HCEC 1CT (cell line): ENCODE measurements around the gene RNF180.
"Not testable (repeated sequence)": the region's sequence is repeated elsewhere in the genome, so short reads cannot be mapped to it uniquely, and the experiment has no call there.

ENCODE experiments used
- DNase-seq: peaks from one replicate; pipeline ENCODE4 v3.0.0-alpha.2; 2017

Gene RNF180

DNA sequence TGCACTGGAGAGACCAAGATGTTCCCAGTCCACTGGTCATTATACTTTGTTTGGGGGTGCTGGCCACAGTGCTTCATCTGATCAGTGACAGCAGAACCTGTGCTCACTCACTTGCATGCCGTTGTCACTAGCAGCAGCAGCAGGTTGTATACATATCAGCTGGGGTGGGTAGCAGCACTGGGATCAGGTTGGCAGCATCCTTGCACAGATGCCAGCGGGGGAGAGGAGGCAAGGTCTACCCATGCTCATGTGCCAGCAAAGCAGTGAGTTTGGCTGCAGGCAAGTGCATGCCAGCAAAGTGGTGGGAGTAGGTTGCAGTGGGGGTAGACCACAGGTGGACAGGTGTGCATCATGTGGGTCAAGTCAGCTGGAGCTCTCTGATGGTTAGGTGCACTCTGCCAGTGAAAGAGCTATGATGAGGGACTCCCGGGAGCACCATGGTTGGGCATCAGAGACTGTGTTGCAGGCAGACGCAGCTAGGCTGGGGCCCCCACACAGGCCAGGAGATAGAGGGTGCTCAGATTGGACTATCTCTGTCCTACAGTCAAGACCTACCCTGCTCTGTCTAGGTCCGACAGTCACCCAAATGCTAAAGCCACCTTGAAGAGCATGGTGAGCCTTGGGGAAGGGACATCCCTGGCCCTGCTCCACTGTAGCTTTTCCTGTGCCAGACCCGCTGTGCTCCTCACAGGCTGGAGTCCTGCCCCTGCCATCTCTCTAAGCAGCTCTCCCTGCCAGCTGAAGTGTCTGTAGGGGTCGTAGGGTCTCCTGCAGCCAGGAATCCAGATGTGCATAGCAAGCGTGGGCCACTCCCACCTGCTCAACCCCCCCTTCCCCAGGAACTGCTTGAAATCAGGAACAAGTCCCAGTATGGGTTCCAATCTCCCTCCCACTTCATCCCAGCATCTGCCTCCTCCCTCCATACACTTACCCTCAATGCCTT is 119.8 kb downstream of the RNF180 start:
- DNase-seq, result no peak

DNA sequence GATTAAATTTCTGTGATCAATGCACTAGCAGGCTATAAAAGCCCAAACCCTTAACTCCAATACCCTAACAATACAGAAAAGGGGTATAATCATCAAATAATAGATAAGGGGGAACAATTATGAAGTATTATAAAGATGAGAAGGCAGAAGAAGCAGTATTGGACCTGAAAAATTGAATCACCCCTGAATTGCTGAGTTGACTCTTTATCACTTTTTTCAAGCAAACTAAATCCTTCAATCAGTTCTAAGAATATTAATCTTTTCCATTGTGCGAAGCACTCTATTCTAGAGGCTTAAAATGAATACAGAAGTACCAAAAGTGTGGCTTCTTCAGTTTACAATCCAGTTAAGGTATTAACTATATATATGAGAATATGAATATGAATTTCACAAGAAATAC is 120.7 kb downstream of the RNF180 start:
- no peak for DNase-seq

DNA sequence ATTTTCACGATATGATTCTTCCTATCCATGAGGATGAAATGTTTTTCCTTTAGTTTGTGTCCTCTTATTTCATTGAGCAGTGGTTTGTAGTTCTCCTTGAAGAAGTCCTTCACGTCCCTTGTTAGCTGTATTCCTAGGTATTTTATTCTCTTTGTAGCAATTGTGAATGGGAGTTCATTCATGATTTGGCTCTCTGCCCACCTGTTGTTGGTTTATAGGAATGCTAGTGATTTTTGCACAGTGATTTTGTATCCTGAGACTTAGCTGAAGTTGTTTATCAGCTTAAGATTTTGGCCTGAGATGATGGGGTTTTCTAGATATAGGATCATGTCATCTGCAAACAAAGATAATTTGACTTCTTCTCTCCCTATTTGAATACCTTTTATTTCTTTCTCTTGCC is 122.9 kb downstream of the RNF180 start:
- DNase-seq, result not testable (repeated sequence)

DNA sequence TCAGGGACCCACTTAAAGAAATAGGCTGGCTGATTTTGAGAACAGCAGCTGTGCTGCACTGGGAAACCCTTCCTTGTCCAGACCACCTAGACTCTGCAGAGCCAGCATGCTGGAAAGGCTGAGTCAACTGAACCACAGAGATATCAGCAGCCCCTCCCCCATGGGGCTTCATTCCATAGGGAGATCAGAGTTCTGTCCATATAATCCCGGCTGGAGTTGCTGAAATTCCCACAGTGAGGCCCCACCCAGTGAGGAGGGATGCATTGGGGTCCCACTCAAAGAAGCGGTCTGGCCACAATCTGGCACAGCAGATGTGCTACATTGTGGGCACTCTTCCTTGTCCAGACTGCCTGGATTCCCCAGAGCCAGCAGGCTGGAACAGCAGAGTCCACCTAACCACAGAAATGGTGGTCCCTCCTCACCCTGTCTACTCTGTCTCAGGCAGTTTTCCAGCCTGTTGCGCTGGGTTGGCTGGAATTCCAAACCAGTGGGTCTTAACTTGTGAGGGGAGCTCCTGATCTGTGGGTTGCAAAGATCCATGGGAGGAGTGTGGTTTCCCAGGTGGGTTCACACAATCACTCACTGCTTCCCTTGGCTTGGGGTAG is 127.1 kb downstream of the RNF180 start:
- DNase-seq, result no peak

DNA sequence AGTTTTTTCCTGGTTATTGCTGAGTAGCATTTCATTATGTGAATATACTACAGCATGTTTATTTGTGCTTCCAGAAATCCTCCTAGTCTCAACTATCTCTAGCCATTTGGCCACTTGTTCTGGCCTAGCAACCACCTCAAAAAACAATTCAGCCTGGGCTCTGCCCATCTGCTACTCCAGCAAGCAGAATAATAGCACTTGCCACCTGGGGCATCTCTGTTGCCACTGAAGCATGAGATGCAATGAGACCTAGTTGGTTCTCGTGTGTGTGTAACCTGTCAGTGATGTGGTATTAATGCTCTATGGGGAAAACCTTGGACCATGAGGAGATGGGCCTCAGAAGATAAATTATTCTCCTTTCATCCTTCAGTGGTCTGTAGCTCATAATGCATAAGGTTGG is 129.5 kb downstream of the RNF180 start:
- no peak for DNase-seq

DNA sequence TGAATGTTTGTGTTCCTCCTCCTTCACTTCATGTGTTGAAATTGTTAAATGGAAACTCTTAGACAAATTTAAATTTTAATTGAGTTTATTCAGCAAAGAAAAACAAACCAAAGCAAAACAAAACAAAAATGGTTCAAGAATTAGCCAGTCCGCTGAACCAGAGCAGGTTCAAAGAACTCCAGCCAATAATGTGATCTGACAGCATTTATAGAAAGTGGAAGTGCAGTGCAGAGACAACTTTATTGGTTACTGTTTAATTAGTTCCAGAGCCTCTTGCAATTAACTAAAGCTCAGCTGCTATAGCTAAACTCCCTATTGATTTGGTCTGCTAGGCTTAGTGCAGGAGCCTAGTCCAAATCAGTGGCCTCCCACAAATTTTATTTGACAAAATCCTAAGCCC is 132.9 kb downstream of the RNF180 start:
- no peak for DNase-seq

DNA sequence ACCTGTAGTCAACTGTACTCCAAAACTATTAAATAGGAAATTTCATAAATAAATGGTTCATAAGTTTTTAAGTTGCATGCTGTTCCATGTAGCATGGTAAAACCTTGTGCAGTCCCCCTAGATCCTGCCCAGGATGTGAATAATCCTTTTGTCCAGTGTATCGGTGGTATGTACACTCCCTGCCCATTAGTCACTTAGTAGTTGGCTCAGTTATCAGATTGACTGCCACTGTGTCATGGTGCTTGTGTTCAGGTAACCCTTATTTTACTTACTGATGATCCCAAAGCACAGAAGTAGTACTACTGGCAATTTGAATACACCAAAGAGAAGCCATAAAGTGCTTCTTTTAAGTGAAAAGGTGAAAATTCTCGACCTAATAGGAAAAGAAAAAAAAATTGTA is 134.2 kb downstream of the RNF180 start:
- no peak for DNase-seq

DNA sequence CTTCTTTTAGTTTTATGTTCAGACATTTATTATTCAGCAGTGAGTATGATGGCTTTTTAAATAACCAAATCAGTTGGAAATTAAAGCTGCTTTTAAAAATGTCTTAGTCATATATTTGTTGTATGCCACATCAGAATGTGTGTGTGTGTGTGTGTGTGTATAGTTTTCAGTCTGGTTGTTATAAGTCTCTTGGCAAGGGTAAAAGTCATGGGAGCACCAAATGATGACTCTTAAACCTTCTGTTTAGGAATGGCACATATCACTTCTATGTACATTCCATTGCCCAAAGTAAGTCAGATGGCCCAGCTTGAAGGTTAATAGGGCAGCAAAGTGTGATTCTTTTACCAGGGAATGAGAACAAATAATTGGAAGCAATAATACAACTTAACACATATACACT is 135.9 kb downstream of the RNF180 start:
- DNase-seq, result no peak

DNA sequence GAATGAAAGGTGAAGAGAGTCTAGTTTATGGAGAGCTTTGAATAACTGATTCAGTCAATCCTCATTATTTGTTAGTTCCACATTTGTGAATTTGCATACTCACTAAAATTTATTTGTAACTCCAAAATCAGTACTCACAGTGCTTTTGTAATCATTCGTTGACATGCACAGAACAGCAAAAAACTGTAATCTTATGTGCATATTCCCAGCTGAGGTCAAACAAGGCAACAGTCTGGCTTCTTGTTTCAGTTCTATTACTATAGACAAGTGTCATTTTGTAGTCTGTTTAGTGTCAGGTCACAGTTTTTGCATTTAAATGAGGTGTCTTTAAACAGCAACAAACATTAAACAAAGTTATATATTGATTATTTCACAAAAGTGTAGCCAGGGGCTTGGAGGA is 142.5 kb downstream of the RNF180 start:
- DNase-seq, result no peak

DNA sequence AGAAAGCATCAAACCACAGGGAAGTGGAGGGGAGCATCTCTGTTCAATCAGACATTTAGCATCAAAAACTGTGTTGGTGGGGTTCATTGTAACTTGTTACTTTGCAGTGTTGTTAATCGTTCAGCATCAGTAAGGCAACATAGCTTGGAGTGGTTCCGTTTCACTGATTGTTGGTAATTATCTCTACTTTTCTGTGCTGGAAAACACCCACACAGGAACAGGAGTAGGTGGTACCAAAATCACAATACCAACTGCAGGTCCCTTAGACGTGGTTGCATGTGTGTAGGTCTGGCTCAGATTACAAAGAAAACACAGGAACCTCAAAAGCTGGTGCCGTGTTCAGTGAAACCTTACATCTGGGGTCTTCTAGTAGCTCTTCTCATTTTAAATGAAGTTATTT is 146.8 kb downstream of the RNF180 start:
- no peak for DNase-seq

DNA sequence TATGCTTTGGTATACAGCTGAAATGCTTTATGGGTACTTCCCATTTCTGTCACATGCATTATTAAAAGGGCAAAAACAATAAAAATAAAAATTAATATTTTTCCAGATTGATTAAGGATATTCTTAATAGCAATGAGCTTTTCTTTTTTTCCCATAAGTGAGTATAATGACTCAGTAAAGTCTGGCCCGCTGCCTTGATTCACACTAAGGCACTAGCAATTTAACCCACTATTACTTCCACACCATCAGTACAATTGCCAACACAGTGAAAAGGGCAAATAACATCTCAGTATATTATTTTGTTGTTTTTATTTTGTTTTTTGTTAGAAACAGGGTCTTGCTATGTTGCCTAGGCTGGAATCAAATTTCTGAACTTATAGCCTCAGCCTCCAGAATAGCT is 150.1 kb downstream of the RNF180 start:
- DNase-seq, result no peak

DNA sequence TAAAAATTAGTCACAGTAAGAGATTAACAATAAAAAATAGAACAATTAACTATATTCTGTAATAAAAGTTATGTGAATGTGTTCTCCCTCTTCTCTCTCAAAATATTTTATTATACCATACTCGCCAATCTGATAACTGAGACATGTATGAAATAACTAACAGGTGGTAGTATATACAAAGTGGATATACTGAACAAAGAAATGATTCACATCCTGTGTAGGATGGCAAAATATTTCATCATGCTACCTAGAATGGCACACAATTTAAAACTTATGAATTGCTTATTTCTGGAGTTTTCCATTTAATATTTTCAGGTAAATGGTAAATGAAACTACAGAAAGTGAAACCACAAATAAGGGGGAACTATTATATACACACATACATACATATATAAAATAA is 152.5 kb downstream of the RNF180 start:
- DNase-seq, result no peak

DNA sequence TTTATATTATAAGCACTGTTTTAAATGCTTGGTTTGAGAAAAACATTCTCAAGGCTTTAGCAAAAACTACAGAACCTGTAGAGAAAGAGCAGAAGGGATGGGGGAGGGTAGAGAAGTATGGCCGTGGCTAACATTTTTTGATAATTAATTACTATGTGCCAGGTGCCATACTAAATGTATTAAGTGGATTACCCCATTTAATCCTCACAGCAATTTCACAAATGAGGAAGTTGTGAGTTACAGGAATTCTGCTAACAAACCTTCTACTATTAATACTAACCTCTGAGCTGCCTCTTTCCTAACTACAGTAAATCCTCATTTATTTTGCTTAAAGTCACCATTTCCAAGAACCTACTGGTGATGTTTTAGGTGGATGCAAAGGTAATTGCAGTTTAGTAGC is 157.9 kb downstream of the RNF180 start:
- DNase-seq, result no peak

DNA sequence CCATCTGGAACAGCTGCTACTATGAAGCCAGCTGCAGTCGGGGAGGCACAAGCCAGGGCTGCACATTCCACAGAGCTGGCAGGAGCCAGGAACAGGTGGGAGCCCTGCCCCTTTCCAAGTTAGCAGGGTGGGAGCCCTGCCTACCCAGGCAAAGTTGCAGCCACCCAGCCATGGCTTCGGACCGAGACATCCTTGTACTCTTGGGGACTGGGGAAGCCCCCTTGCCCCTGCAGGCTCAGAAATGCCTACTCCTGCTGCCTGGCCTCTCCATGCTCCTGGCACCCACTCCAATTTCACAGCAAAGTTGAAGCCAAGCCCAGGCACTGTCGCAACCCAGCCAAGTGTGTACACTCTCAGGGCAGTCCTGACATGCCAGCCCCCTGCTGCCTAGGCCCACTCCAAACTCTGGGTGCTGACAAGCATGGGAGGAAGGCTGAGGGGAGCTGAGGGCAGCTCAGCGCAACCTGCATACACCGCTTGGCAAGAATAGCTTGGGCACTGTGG is 165.1 kb downstream of the RNF180 start:
- no peak for DNase-seq

DNA sequence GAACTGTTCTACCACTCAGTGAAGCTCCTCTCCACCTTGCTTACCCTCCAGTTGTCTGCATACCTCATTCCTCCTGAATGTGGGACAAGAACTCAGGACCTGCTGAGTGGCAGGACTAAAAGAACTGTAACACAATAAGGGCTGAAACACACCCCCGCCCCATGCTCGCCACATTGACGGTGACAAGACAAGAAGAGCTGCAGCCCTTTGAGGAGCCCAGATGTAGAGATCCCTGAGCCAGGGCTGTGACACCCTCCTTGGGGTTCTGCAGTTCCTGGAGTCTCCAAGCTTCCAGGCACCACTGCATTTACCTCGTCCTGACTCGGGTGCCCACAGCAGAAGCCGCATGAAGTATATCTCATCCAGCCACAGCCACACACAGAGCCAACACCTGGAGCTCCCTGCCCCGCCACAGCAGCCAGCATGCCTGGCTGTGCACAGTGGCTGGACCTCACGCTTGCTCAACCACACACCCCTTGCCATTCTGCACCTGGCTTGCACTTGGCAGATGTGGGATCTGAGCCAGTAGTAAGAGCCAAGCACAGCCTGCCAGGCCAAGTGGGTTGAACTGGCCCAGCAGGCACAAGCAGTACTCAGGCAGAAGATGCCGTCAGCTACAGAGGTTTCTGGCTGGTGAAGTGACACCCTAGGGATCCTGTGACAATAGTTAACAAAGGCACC is 166.1 kb downstream of the RNF180 start:
- no peak for DNase-seq

DNA sequence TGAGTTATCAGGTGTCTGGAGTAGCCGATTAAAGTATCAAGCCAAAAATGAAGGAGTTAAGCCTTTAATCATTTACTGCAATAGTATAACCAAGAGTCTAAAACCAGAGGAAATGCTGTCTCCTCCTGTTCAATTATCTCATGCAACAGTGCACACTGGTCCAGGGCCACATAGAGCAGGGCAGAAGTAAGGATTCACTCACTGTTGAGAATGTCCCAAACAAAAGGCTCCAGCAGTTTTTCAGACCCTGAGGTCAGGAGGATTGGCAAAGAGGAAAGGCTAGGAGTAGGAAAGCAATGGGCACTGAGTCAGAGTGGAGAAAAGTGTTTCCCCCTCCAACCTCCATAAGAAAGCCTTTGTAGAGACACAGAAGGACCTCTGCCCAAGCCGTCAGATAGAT is 168.2 kb downstream of the RNF180 start:
- DNase-seq, result no peak

DNA sequence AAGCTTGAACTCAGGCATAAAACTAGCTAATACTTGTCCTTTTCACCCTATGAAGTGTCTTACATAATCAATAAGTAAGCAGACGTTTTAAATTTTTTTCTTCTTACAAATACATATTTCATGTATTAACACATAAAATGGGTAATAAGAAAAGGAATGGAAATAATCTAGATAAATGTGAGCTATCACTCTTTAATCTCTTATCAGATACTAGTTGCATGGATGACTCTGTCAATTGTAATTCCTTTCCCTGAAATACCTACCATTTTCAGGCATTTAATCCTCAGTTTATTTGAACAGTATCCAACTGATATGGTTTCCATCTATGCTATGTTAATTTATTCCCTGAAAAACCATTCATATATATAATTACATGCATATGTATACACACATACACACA is 174.1 kb downstream of the RNF180 start:
- DNase-seq, result no peak

DNA sequence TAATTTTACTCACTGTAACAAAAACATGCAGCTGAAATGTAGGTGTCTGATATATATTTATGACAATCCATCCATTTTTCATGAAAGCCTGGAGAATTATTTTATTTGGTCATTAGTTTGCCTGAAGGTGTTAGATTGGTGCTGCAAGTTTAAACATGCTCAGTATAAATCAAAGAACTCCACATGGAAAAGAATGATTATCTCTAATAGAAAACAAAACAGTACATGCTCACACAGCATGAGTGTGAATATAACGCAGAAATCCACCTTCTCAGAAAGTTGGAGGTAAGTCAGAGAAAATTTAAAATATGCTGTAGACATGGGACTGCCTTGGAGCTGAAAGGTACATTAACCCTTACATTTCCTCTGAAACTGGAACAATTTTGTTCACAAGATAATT is 174.7 kb downstream of the RNF180 start:
- no peak for DNase-seq

DNA sequence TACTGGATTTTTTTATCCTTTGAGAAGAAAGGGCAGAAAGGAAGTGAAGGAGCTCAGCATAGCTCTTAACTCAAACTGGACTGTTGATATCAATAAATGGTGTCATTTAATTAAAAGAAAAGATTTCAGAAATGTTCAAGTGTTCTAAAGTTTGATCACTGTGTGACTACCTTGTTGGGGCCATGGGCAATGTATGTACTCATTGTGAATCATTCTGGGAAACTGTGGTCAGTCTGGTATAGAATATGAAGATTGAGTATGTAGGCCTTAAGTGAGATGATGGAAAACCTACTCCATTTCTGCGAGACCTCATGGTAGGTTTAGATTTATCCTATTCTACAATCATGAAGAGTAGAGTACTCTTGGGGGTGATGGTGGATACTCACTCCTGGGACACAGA is 175.7 kb downstream of the RNF180 start:
- no peak for DNase-seq

DNA sequence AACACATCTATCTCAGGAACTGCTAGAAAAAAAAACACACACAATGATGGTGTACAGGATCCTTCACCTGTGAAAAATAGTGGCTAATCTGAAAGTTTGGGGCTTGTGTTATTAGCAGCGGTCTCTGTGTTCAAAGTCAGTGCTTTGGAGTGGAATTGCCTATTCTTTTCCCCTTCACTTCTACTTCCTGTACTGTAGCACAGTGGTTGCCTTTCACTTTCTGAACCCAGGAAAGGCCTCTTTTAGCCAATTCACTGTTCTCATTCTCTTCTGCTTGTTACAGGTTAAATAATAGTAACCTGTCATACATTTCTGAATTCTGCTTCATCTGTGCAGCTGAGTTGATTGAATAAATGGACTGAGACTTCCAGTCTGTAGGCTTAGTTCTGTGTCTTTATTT is 178.9 kb downstream of the RNF180 start:
- DNase-seq, result no peak

DNA sequence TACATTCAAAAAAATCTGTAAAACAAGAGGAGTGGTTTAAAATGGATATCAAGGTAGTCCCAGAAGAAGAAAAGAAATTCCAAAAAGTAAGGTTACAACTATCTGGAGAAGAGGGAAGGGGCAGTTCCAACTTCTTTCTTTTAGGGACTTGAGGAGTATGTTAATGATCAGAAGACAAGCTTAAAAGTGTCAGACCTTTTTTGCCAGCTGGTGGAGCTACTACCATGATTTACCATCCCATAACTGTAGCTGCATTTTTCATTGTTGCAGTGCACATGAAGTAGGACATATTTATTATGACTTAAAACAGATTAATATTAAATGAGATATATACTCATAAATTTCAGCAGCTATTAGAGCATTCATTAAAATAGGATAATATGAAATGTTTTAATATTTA is 181.7 kb downstream of the RNF180 start:
- DNase-seq, result no peak

DNA sequence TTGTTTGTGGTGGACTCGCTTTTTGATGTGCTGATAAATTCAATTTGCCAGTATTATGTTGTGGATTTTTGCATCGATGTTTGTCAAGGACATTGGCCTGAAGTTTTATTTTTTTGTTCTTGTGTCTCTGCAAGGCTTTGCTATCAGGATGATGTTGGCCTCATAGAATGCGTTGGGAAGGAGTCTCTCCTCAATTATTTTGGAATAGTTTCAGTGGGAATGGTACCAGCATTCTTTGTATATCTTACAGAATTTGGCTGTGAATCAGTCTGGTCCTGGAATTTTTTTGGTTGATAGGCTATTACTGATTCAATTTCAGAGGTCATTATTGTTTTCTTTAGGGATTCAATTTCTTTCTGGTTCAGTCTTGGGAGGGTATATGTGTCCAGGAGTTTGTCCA is 198.8 kb downstream of the RNF180 start:
- no peak for DNase-seq

DNA sequence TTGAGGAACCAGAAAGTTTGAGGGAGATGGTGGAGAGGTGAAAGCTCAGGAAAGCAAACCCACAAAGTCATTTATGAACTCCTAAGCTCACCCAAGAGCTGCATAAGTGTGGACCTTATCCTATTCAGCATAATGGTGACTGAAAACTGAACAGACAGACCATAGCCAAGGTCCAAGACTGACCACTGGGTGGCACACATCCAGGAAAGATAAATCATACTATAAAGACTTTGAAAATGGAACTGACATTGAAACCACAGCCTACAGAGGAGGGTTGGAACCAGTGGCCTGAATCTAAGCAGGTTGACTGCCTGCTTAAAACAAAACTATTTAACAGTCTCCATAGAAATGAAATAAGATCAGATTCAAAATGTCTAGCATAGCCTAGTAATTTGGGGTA is 219.1 kb downstream of the RNF180 start:
- DNase-seq, result no peak

DNA sequence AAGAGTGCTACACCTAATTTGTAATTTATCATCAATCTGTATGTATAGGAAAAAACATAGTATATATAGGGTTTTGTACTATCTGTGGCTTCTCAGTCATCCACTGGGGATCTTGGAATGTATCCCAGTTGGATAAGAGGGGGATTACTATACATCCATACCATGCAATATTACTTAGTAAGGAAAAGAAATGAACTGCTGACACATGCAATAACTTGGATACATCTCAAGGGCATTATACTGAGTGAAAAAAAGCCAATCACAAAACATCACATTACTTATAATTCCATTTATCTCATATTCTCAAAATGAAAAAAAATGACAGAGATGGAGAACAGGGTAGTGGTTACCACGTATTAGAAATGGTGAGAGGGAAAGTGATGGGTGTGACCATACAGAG is 231.9 kb downstream of the RNF180 start:
- DNase-seq, result no peak
